Ovary (tissue), 9 donors: Measurements from ENCODE around the gene PLXDC2. TPM values are rescaled to one million over a fixed set of nuclear protein-coding genes. Genes with fewer than 3 reads are reported as not detected.

Source experiments
- DNase-seq, 5 donors: peaks; one replicate each; pipeline ENCODE4 v3.0.0-alpha.2; 2019 to 2020
- H3K27ac ChIP-seq, 2 donors: fragments of 200-600 bp; one replicate each; pipeline versions ENCODE4 v1.5.1 to v1.8.0; 2019 to 2022
- H3K27me3 ChIP-seq: fragments of 200-600 bp; one replicate; pipeline ENCODE4 v1.8.0; 2022
- H3K36me3 ChIP-seq: fragments of 200-600 bp; sonication (generic); one replicate; pipeline ENCODE4 v1.5.1; 2019
- H3K4me1 ChIP-seq: one replicate; pipeline ENCODE4 v1.8.1; 2013; ENCODE audit warnings: mild to moderate bottlenecking, moderate library complexity; ENCODE audit not compliant: insufficient read depth
- H3K4me3 ChIP-seq: fragments of 200-600 bp; sonication (generic); one replicate; pipeline ENCODE4 v1.5.1; 2017
- H3K9me3 ChIP-seq, 2 donors: fragments of 200-600 bp in 1 of 2; sonication (generic) in 1 of 2; one replicate each; pipeline versions ENCODE4 v1.5.1 to v1.8.1; 2013 to 2019; ENCODE audit warnings: mild to moderate bottlenecking in 1 of 2, moderate library complexity in 1 of 2
- EP300 ChIP-seq: sonication (generic); formaldehyde crosslinking; IDR thresholded peaks from one replicate; pipeline ENCODE4 v1.6.1; 2017; ENCODE audit warnings: antibody characterized with exemption
- POLR2A ChIP-seq: fragments of 450-650 bp; IDR thresholded peaks from one replicate; pipeline ENCODE4 v1.6.1; 2017; ENCODE audit warnings: antibody characterized with exemption, mild to moderate bottlenecking, moderate library complexity
- WGBS, 3 donors: extraction: QIAGEN DNeasy Blood & Tissue Kit in 1 of 3; methylation state at CpG; one replicate each; pipeline versions ENCODE4 v1.1.5 to v1.1.7; 2013 to 2017; 5-methylcytosine and 5-hydroxymethylcytosine counted together
- intact Hi-C, 4 donors: fragments of 100-400 bp; cut with DNase I; formaldehyde crosslinking; loops; one replicate each; pipeline versions ENCODE4 v1.11.0 to v1.15.1; 2022 to 2023
- polyA plus RNA-seq, 2 donors: library from polyadenylated mRNA; stranded (reverse); fragments of 200-250 nt in 1 of 2; fragments of 350-450 nt in 1 of 2; fragmentation: Illumina TruSeq in 1 of 2; extraction: RNeasy Lipid Tissue Mini Kit (QIAGEN cat#74804) in 1 of 2; gene quantifications; one replicate each; pipeline ENCODE4 v1.2.3, GENCODE V29; 2013 to 2014
- total RNA-seq, 7 donors: library from RNA; depleted of rRNA in 2 of 7; stranded (reverse); fragments of >200 nt in 2 of 7; fragmentation: NEBNext Ultra II Directional in 3 of 7; extraction: Animal tissue kit (Norgen Biotek cat#: 25700) in 3 of 7; gene quantifications; one replicate each; pipeline versions ENCODE4 v1.1.0 to v1.2.4, GENCODE V29; 2016 to 2023
- TF ChIP-seq, protein P1 (sequence below), 3 donors: fragments of 450-650 bp in 2 of 3; fragments of 200-600 bp in 1 of 3; IDR thresholded peaks; one replicate each; pipeline versions ENCODE4 v1.5.1 to v1.8.0; 2016 to 2022; ENCODE audit warnings: antibody characterized with exemption in 3 of 3, mild to moderate bottlenecking in 1 of 3
- donor health status: DM: no; HTN: no; CAD: no; lungs with moderate emphysema.
- donor health status: DM: no; HTN: no; CAD: no.
- donor health status: Bipolar disorder and iron deficiency.
- donor health status: DM: yes; HTN: yes; CAD: no.
- donor health status: DM: no; HTN: no; CAD: no.
- donor health status: DM: yes; HTN: yes; CAD: no.

PLXDC2 gene
- total and polyA plus RNA-seq, 9 donors: 13.6 to 76.0 (median 38.0) TPM

DNA sequence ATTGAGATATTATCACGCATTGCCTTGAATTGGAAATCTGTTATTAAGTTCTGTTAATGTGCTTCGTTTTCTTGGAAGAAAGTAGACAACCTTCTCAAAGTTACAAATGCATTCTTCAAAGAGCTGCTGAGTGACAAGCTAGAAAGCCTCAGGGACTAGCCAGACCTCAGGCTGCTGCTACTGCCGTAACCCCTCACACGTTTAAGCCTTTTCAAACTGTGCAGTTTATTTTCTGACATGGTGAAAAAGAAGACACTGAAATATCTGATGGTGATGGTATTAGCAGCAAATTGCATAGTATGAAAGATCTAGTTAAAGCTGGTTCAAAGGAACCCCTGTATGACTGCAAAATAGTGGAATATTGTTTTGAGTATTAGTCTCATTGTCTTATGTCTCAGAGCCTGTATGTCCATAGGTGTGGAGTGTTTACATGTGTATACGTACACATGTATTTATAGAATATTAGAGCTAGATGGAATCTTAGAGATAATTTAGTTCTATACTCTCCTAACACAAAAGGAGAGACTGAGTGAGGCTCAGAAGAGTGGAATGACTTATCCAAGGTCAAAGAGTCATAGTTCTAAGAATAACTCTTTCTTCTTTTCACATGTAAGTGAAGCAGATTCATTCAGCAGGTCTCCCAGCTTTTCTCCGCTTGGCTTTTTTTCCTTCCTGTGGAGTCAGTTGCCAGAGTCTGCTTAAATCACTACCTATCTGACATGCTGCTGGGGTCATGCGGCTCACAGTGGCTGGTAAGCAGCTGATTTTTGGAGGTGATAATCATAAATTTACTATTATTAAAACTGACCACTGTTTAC, 431.9 kb downstream of the PLXDC2 start:
- Histone ChIP-seq H3K36me3 (no peaks in the 10 kb centered on the region), H3K27ac (no peak overlapping the region), H3K4me1 (no peaks in the 10 kb centered on the region), H3K4me3 (no peak overlapping the region), H3K27me3 (no peaks in the 10 kb centered on the region), H3K9me3 (no peaks in the 10 kb centered on the region)
- DNase-seq: no peak
- intact Hi-C loops: no loop called here
- 84 to 88% (median 88%) methylated on average over 7 of the region's 7 CpGs for WGBS, 3 donors
- TF ChIP-seq EP300: no peak
- no peak for TF ChIP-seq POLR2A
- TF ChIP-seq, protein P1, sequence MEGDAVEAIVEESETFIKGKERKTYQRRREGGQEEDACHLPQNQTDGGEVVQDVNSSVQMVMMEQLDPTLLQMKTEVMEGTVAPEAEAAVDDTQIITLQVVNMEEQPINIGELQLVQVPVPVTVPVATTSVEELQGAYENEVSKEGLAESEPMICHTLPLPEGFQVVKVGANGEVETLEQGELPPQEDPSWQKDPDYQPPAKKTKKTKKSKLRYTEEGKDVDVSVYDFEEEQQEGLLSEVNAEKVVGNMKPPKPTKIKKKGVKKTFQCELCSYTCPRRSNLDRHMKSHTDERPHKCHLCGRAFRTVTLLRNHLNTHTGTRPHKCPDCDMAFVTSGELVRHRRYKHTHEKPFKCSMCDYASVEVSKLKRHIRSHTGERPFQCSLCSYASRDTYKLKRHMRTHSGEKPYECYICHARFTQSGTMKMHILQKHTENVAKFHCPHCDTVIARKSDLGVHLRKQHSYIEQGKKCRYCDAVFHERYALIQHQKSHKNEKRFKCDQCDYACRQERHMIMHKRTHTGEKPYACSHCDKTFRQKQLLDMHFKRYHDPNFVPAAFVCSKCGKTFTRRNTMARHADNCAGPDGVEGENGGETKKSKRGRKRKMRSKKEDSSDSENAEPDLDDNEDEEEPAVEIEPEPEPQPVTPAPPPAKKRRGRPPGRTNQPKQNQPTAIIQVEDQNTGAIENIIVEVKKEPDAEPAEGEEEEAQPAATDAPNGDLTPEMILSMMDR (IDR thresholded peaks at IDR 0.05): no peak

DNA sequence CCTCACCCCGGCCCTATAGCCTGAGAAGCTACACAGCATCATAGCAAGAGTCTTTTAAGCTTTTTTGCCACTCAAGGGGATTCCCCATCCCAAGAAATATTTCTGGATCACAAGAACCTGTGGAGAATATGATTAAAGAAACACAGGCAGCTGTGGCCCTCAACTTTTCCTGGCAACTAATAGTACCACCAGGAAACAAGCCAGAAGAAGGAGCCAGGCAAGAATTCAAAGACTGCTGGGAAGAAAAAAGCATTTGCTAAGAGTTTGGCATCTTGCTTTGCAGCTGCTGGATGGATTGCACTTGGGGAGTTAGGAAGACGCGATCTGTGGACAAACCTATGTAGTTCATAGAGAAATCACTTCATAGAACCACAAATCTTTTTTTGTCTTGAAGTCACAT, 437.8 kb downstream of the PLXDC2 start:
- DNase-seq: peak in 1 of 5 donors; percentile 16
- no peak overlapping the region for H3K4me3 ChIP-seq
- TF ChIP-seq POLR2A (no peak), EP300 (no peak)
- TF ChIP-seq, protein P1 (IDR thresholded peaks at IDR 0.05): no peak
- no peaks in the 10 kb centered on the region for H3K9me3 ChIP-seq
- no peaks in the 10 kb centered on the region for H3K36me3 ChIP-seq
- no peak overlapping the region for H3K27ac ChIP-seq
- 21 to 25% (median 25%) methylated on average over 3 of the region's 3 CpGs for WGBS, 3 donors
- H3K27me3 ChIP-seq: no peaks in the 10 kb centered on the region
- peaks cover 3% of the 10 kb centered on the region for H3K4me1 ChIP-seq
- intact Hi-C loops: no loop called here

- TF ChIP-seq EP300 (no peak), POLR2A (no peak)
- TF ChIP-seq, protein P1 (IDR thresholded peaks at IDR 0.05): no peak
- Histone ChIP-seq H3K4me3 (no peak overlapping the region), H3K27ac (no peak overlapping the region), H3K4me1 (peaks cover 3% of the 10 kb centered on the region), H3K27me3 (no peaks in the 10 kb centered on the region), H3K36me3 (no peaks in the 10 kb centered on the region), H3K9me3 (no peaks in the 10 kb centered on the region)
- no peak for DNase-seq
- 10 to 27% (median 18%) methylated on average over 1 of the region's 1 CpG for WGBS, 3 donors
- intact Hi-C loops: no loop called here
Observed at GRCh38 chr10:20254497-20254896, 438.3 kb downstream of the PLXDC2 start.

- TF ChIP-seq POLR2A: no peak
- TF ChIP-seq EP300: no peak
- TF ChIP-seq, protein P1 (IDR thresholded peaks at IDR 0.05): no peak
- Histone ChIP-seq H3K27ac (no peak overlapping the region), H3K9me3 (no peaks in the 10 kb centered on the region), H3K27me3 (no peaks in the 10 kb centered on the region), H3K4me1 (peaks cover 3% of the 10 kb centered on the region), H3K36me3 (no peaks in the 10 kb centered on the region), H3K4me3 (no peak overlapping the region)
- DNase-seq: no peak
- 95 to 100% (median 97%) methylated on average over 2 of the region's 2 CpGs for WGBS, 3 donors
- intact Hi-C loops: no loop called here
Observed at GRCh38 chr10:20256969-20257368, 440.7 kb downstream of the PLXDC2 start.
